ENCODE measurements around the gene MTHFSD. TPM values are rescaled to one million over a fixed set of nuclear protein-coding genes. Genes with fewer than 3 reads are reported as not detected.
A peak's percentile ranks its signal among the peaks of the same experiment; 100 is the strongest.

Gene MTHFSD
- total RNA-seq, 1 experiment from 2014 or later: 30.7 TPM

- Mint-ChIP-seq H3K9me3 (ENCODE audit: unreplicated experiment) (no peaks in the 10 kb centered on the region), H3K27me3 (ENCODE audit: insufficient read depth, unreplicated experiment) (peaks cover 46% of the 10 kb centered on the region), H3K27ac (ENCODE audit: low read depth, unreplicated experiment) (no peak overlapping the region), H3K4me1 (ENCODE audit: insufficient read depth, unreplicated experiment) (no peaks in the 10 kb centered on the region), H3K4me3 (ENCODE audit: unreplicated experiment) (no peak overlapping the region), H3K36me3 (ENCODE audit: insufficient read depth, unreplicated experiment) (no peaks in the 10 kb centered on the region)
- ChIA-PET CTCF (interaction anchor here (0.5 to 10.0 kb wide), 39 partner anchors 11 to 832 kb away, joined by 3 to 249 read pairs (median 3); no protein-coding TSS in a partner anchor), POLR2A (interaction anchor here (0.7 to 1.5 kb wide), 3 partner anchors 16 to 697 kb away, joined by 3 to 4 read pairs (median 4); no protein-coding TSS in a partner anchor)
- TF ChIP-seq CTCF (IDR thresholded peaks at IDR 0.05; ENCODE audit: unreplicated experiment): peak; percentile 91
- intact Hi-C loops (cut with micrococcal nuclease): loop anchor here (1.0 to 10.0 kb wide), 3 partner anchors 177 to 444 kb away; no protein-coding TSS in a partner anchor
- DNase-seq (ENCODE audit: unreplicated experiment): peak; percentile 53
- no TSS peak for BruUV-seq (replicated peaks)
Measured at GRCh38 chr16:86517652-86518258, 37.3 kb downstream of the MTHFSD start.

GRCh38 chr16:86517033-86517432, 38.0 kb downstream of the MTHFSD start:
- POLR2A ChIA-PET: interaction anchor here (0.7 to 1.5 kb wide), 3 partner anchors 17 to 696 kb away, joined by 3 to 4 read pairs (median 4); no protein-coding TSS in a partner anchor
- no peak overlapping the region for H3K4me3 Mint-ChIP-seq (ENCODE audit: unreplicated experiment)
- no peak for TF ChIP-seq CTCF (IDR thresholded peaks at IDR 0.05; ENCODE audit: unreplicated experiment)
- no peak overlapping the region for H3K27ac Mint-ChIP-seq (ENCODE audit: low read depth, unreplicated experiment)
- no peaks in the 10 kb centered on the region for H3K9me3 Mint-ChIP-seq (ENCODE audit: unreplicated experiment)
- CTCF ChIA-PET: interaction anchor here (0.6 to 10.0 kb wide), 23 partner anchors 11 to 833 kb away, joined by 3 to 249 read pairs (median 4); no protein-coding TSS in a partner anchor
- intact Hi-C loops (cut with micrococcal nuclease): loop anchor here (1.0 to 10.0 kb wide), 3 partner anchors 176 to 444 kb away; no protein-coding TSS in a partner anchor
- H3K27me3 Mint-ChIP-seq (ENCODE audit: insufficient read depth, unreplicated experiment): peaks cover 47% of the 10 kb centered on the region
- DNase-seq (ENCODE audit: unreplicated experiment): no peak
- H3K36me3 Mint-ChIP-seq (ENCODE audit: insufficient read depth, unreplicated experiment): no peaks in the 10 kb centered on the region
- H3K4me1 Mint-ChIP-seq (ENCODE audit: insufficient read depth, unreplicated experiment): no peaks in the 10 kb centered on the region
- no TSS peak for BruUV-seq (replicated peaks)

- no peaks in the 10 kb centered on the region for H3K36me3 Mint-ChIP-seq (ENCODE audit: insufficient read depth, unreplicated experiment)
- POLR2A ChIA-PET: no interaction called here
- intact Hi-C loops (cut with micrococcal nuclease): loop anchor here (1.0 to 10.0 kb wide), 3 partner anchors 176 to 443 kb away; no protein-coding TSS in a partner anchor
- no peaks in the 10 kb centered on the region for H3K9me3 Mint-ChIP-seq (ENCODE audit: unreplicated experiment)
- DNase-seq (ENCODE audit: unreplicated experiment): no peak
- CTCF ChIA-PET: interaction anchor here (0.6 to 10.0 kb wide), 16 partner anchors 11 to 695 kb away, joined by 3 to 249 read pairs (median 4); no protein-coding TSS in a partner anchor
- BruUV-seq (replicated peaks): no TSS peak
- H3K27me3 Mint-ChIP-seq (ENCODE audit: insufficient read depth, unreplicated experiment): peaks cover 47% of the 10 kb centered on the region
- no peak overlapping the region for H3K27ac Mint-ChIP-seq (ENCODE audit: low read depth, unreplicated experiment)
- no peak for TF ChIP-seq CTCF (IDR thresholded peaks at IDR 0.05; ENCODE audit: unreplicated experiment)
- no peak overlapping the region for H3K4me3 Mint-ChIP-seq (ENCODE audit: unreplicated experiment)
- no peaks in the 10 kb centered on the region for H3K4me1 Mint-ChIP-seq (ENCODE audit: insufficient read depth, unreplicated experiment)
Measured at GRCh38 chr16:86516623-86517003, 38.4 kb downstream of the MTHFSD start.

- Mint-ChIP-seq H3K9me3 (ENCODE audit: unreplicated experiment) (no peaks in the 10 kb centered on the region), H3K4me3 (ENCODE audit: unreplicated experiment) (no peak overlapping the region), H3K27me3 (ENCODE audit: insufficient read depth, unreplicated experiment) (peaks cover 47% of the 10 kb centered on the region), H3K36me3 (ENCODE audit: insufficient read depth, unreplicated experiment) (no peaks in the 10 kb centered on the region), H3K27ac (ENCODE audit: low read depth, unreplicated experiment) (no peak overlapping the region), H3K4me1 (ENCODE audit: insufficient read depth, unreplicated experiment) (no peaks in the 10 kb centered on the region)
- ChIA-PET POLR2A (no interaction called here), CTCF (interaction anchor here (0.6 to 10.0 kb wide), 8 partner anchors 10 to 695 kb away, joined by 4 to 249 read pairs (median 13); no protein-coding TSS in a partner anchor)
- no peak for TF ChIP-seq CTCF (IDR thresholded peaks at IDR 0.05; ENCODE audit: unreplicated experiment)
- DNase-seq (ENCODE audit: unreplicated experiment): no peak
- intact Hi-C loops (cut with micrococcal nuclease): loop anchor here (2.0 to 10.0 kb wide), 2 partner anchors 175 to 261 kb away; no protein-coding TSS in a partner anchor
- no TSS peak for BruUV-seq (replicated peaks)
Measured at GRCh38 chr16:86515777-86516622, 39.0 kb downstream of the MTHFSD start.
